Trophoblast cell (in vitro differentiated cells and primary cell): ENCODE results near the gene RET.

Experiments used
- DNase-seq, 2 donors: peaks; one replicate each; pipeline ENCODE4 v3.0.0-alpha.2; 2016
- H2AFZ ChIP-seq: 2 replicates; pipeline ENCODE4 v1.6.1; 2013; ENCODE audit warnings: low read length, moderate library complexity, mild to moderate bottlenecking; ENCODE audit not compliant: insufficient read depth, poor library complexity
- H2AK5ac ChIP-seq: 2 replicates; pipeline ENCODE4 v1.6.1; 2013; ENCODE audit warnings: mild to moderate bottlenecking, low read length
- H2BK120ac ChIP-seq: 2 replicates; pipeline ENCODE4 v1.6.1; 2013; ENCODE audit warnings: low read length, mild to moderate bottlenecking, moderate library complexity; ENCODE audit not compliant: insufficient read depth, poor library complexity
- H2BK12ac ChIP-seq: 2 replicates; pipeline ENCODE4 v1.6.1; 2013; ENCODE audit warnings: mild to moderate bottlenecking, low read length, moderate library complexity
- H2BK5ac ChIP-seq: 2 replicates; pipeline ENCODE4 v1.6.1; 2013; ENCODE audit warnings: low read length, low read depth, moderate library complexity, mild to moderate bottlenecking; ENCODE audit not compliant: poor library complexity
- H3K14ac ChIP-seq: 2 replicates; pipeline ENCODE4 v1.6.1; 2013; ENCODE audit warnings: mild to moderate bottlenecking, low read length
- H3K18ac ChIP-seq: 2 replicates; pipeline ENCODE4 v1.6.1; 2013; ENCODE audit warnings: mild to moderate bottlenecking, low read length
- H3K23ac ChIP-seq: 2 replicates; pipeline ENCODE4 v1.6.1; 2013; ENCODE audit warnings: low read length
- H3K27ac ChIP-seq: 2 replicates; pipeline ENCODE4 v1.5.1; 2013; ENCODE audit warnings: low read depth, mild to moderate bottlenecking, inconsistent platforms, low read length, moderate library complexity
- H3K27me3 ChIP-seq: 2 replicates; pipeline ENCODE4 v1.6.1; 2013; ENCODE audit warnings: inconsistent platforms, mild to moderate bottlenecking, low read length, moderate library complexity; ENCODE audit not compliant: insufficient read depth
- H3K36me3 ChIP-seq, 2 experiments: 1 replicate in 1 of 2; 2 replicates in 1 of 2; pipeline ENCODE4 v1.6.1; 2013; ENCODE audit warnings: low read length in 2 of 2, mild to moderate bottlenecking in 2 of 2, moderate library complexity in 1 of 2; ENCODE audit not compliant: insufficient read depth in 2 of 2, control insufficient read depth in 1 of 2
- H3K4ac ChIP-seq: 2 replicates; pipeline ENCODE4 v1.6.1; 2013; ENCODE audit warnings: low read depth, mild to moderate bottlenecking, low read length, moderate library complexity
- H3K4me1 ChIP-seq, 2 experiments: 1 replicate in 1 of 2; 2 replicates in 1 of 2; pipeline ENCODE4 v1.6.1; 2013; ENCODE audit warnings: low read length in 2 of 2, mild to moderate bottlenecking in 2 of 2, moderate library complexity in 1 of 2; ENCODE audit not compliant: insufficient read depth in 2 of 2, control insufficient read depth in 1 of 2
- H3K4me2 ChIP-seq: 2 replicates; pipeline ENCODE4 v1.6.1; 2013; ENCODE audit warnings: inconsistent platforms, mild to moderate bottlenecking, low read length, moderate library complexity
- H3K4me3 ChIP-seq: 2 replicates; pipeline ENCODE4 v1.5.1; 2013; ENCODE audit warnings: mild to moderate bottlenecking, low read depth, low read length, inconsistent platforms
- H3K79me1 ChIP-seq: one replicate; pipeline ENCODE4 v1.6.1; 2013; ENCODE audit warnings: low read length
- H3K79me2 ChIP-seq: 2 replicates; pipeline ENCODE4 v1.6.1; 2013; ENCODE audit warnings: low read length, mild to moderate bottlenecking; ENCODE audit not compliant: control insufficient read depth, insufficient read depth, poor library complexity
- H3K9ac ChIP-seq: 2 replicates; pipeline ENCODE4 v1.6.1; 2013; ENCODE audit warnings: mild to moderate bottlenecking, low read length
- H3K9me3 ChIP-seq: 2 replicates; pipeline ENCODE4 v1.6.1; 2013; ENCODE audit warnings: low read depth, mild to moderate bottlenecking, control low read depth, inconsistent platforms, low read length; ENCODE audit not compliant: insufficient read depth
- H4K12ac ChIP-seq: 2 replicates; pipeline ENCODE4 v1.6.1; 2013; ENCODE audit warnings: low read depth, mild to moderate bottlenecking, low read length, moderate library complexity
- H4K8ac ChIP-seq: 2 replicates; pipeline ENCODE4 v1.6.1; 2013; ENCODE audit warnings: low read depth, mild to moderate bottlenecking, low read length, moderate library complexity
- H4K91ac ChIP-seq: one replicate; pipeline ENCODE4 v1.6.1; 2013; ENCODE audit warnings: low read depth, mild to moderate bottlenecking, low read length, moderate library complexity
- WGBS: extraction: QIAGEN DNeasy Blood & Tissue Kit; methylation state at CpG from one replicate; pipeline ENCODE4 v1.1.7; 2013; ENCODE audit warnings: missing lambda C conversion rate; ENCODE audit not compliant: insufficient read length, insufficient coverage; ENCODE audit errors: extremely low coverage; 5-methylcytosine and 5-hydroxymethylcytosine counted together

The RET gene

DNA sequence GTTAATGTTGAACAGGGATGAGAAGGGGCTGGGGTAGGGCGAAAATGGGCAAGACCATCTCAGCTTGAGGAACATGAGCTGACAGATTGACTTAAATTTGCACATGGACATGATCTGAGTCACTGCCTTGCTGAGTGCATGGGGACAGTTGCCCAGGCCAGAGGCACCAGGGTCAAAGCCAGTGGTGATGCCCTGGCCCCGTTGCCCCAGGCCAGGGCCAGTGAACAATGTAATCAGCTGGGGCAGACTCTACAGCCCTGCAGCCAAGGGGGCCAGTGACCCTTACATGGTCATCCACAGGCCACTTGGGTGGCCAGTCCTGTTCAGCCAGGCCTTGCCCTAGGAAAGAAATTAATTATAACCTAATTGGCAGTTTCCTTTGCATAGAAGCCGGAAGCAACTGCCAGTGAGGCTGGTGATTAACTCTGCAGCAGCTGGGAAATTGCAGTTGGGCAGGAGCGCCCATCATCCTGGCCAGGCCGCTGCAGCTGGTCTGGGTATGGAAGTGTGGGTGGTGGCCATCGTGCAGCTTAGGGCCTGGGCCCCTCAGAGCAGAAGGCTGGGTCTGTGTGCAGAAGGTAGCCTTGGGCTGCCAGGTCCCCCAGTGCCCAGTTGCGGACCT is 9.6 kb downstream of the RET start:
- Histone ChIP-seq H2AK5ac (no peak overlapping the region), H3K14ac (no peak overlapping the region), H3K36me3 (no peaks in the 10 kb centered on the region), H3K9me3 (peaks cover 8% of the 10 kb centered on the region), H4K12ac (no peak overlapping the region), H2BK12ac (no peak overlapping the region), H3K4ac (no peak overlapping the region), H4K8ac (no peak overlapping the region), H3K79me1 (no peaks in the 10 kb centered on the region), H2BK120ac (no peak overlapping the region), H3K18ac (no peak overlapping the region), H3K27me3 (no peaks in the 10 kb centered on the region), H2AFZ (no peak overlapping the region), H3K9ac (no peak overlapping the region), H3K79me2 (no peaks in the 10 kb centered on the region), H3K4me3 (no peak overlapping the region), H3K4me2 (no peak overlapping the region), H4K91ac (no peak overlapping the region), H2BK5ac (no peak overlapping the region), H3K27ac (no peak overlapping the region), H3K4me1 (peaks cover 0 to 3% of the 10 kb centered on the region in 2 experiments), H3K23ac (no peak overlapping the region)
- no CpG with 5 or more reads among the region's 7 CpGs for WGBS
- DNase-seq: no peak

DNA sequence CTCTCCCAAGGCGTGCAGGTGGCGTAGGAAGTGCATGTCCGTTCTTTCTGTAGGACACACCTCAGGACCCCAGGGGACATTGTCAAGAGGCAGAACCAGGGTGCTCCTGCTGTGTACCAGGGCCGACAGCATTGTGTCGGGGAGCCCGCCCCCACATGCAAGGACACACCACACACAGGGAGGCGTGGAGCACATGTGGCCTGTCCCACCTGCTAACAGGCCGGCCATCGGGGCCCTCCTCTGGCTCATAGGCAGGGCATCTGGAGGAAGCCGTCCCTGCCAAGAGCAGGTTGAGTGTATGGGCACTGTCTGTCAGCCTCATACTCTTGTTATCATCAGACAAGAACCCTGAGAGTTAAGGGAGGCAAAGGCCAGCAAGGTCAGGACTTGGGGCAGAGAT is 12.7 kb downstream of the RET start:
- H3K14ac ChIP-seq: no peak overlapping the region
- no peak overlapping the region for H4K8ac ChIP-seq
- no peak overlapping the region for H3K4me3 ChIP-seq
- no peak overlapping the region for H3K9ac ChIP-seq
- no peak overlapping the region for H3K23ac ChIP-seq
- no peak overlapping the region for H2BK5ac ChIP-seq
- H2BK120ac ChIP-seq: no peak overlapping the region
- H3K79me1 ChIP-seq: no peaks in the 10 kb centered on the region
- no peak overlapping the region for H3K18ac ChIP-seq
- no peaks in the 10 kb centered on the region for H3K36me3 ChIP-seq
- H4K91ac ChIP-seq: no peak overlapping the region
- H2AFZ ChIP-seq: no peak overlapping the region
- peaks cover 0 to 3% of the 10 kb centered on the region in 2 experiments for H3K4me1 ChIP-seq
- no peaks in the 10 kb centered on the region for H3K27me3 ChIP-seq
- no peak overlapping the region for H3K4me2 ChIP-seq
- no peak overlapping the region for H3K4ac ChIP-seq
- H2BK12ac ChIP-seq: no peak overlapping the region
- H2AK5ac ChIP-seq: no peak overlapping the region
- no peak overlapping the region for H3K27ac ChIP-seq
- H3K9me3 ChIP-seq: peaks cover 8% of the 10 kb centered on the region
- DNase-seq: no peak
- no peak overlapping the region for H4K12ac ChIP-seq
- no peaks in the 10 kb centered on the region for H3K79me2 ChIP-seq
- no CpG with 5 or more reads among the region's 10 CpGs for WGBS

DNA sequence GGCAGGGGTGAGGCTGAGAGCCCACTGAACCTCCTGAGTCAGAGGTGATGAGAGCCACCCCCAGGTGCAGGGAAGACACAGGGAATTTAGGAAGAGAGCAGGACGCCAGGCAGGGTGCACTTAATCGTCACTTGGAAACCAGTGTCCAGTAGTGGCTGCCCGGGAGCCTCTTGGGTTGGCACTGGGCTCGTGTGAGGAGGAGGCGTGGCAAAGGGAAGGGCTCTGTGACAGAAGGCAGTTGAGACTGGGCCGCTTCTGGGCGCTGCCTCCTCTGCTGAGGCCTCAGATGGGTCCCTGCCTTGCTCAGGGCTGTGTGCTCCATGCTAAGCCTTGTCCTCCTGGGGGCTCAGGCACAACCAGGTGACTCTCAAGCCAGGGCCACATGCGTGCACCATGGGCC is 13.3 kb downstream of the RET start:
- no peak overlapping the region for H3K4ac ChIP-seq
- no peaks in the 10 kb centered on the region for H3K4me1 ChIP-seq
- no peak overlapping the region for H2BK5ac ChIP-seq

DNA sequence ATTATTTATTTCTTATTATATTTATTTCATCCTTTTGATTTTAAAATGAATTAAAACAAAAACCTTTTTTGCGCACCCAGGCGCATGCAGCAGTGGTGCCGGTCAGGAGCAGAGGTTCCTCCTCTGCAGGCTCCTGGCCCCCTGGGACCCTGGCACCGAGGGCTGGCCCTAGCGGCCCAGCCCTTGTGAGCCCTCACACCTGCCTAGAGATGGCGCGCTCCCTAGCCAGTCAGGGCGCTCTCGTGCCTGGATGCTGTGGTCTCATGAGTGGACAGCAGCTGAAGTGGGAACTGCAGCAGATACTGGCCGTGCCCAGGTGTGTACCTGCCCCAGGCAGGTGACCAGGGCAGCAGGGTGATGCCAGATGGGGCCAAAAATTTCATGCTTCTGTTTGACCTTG is 13.8 kb downstream of the RET start:
- peaks cover 8% of the 10 kb centered on the region for H3K9me3 ChIP-seq
- H2BK12ac ChIP-seq: no peak overlapping the region
- H2BK5ac ChIP-seq: no peak overlapping the region
- no peak overlapping the region for H4K8ac ChIP-seq
- H3K36me3 ChIP-seq: no peaks in the 10 kb centered on the region
- H3K9ac ChIP-seq: no peak overlapping the region
- H3K79me2 ChIP-seq: no peaks in the 10 kb centered on the region
- no peak overlapping the region for H2AK5ac ChIP-seq
- no peak overlapping the region for H2AFZ ChIP-seq
- H3K27ac ChIP-seq: no peak overlapping the region
- no peaks in the 10 kb centered on the region for H3K4me1 ChIP-seq
- no peak overlapping the region for H2BK120ac ChIP-seq
- no peaks in the 10 kb centered on the region for H3K79me1 ChIP-seq
- H3K23ac ChIP-seq: no peak overlapping the region
- no peak overlapping the region for H3K4ac ChIP-seq
- H3K4me2 ChIP-seq: no peak overlapping the region
- DNase-seq: no peak
- H3K14ac ChIP-seq: no peak overlapping the region
- H4K12ac ChIP-seq: no peak overlapping the region
- no peak overlapping the region for H3K4me3 ChIP-seq
- no CpG with 5 or more reads among the region's 10 CpGs for WGBS
- H3K27me3 ChIP-seq: no peaks in the 10 kb centered on the region
- H3K18ac ChIP-seq: no peak overlapping the region
- no peak overlapping the region for H4K91ac ChIP-seq

More for the DNA sequence above, 13.3 kb downstream of the RET start:
- WGBS: no CpG with 5 or more reads among the region's 8 CpGs
- DNase-seq: no peak
- Histone ChIP-seq H3K79me1 (no peaks in the 10 kb centered on the region), H3K79me2 (no peaks in the 10 kb centered on the region), H3K27ac (no peak overlapping the region), H2BK12ac (no peak overlapping the region), H3K36me3 (no peaks in the 10 kb centered on the region), H4K8ac (no peak overlapping the region), H4K91ac (no peak overlapping the region), H3K23ac (no peak overlapping the region), H3K9me3 (peaks cover 8% of the 10 kb centered on the region), H3K18ac (no peak overlapping the region), H2AFZ (no peak overlapping the region), H2AK5ac (no peak overlapping the region), H3K4me2 (no peak overlapping the region), H3K27me3 (no peaks in the 10 kb centered on the region), H4K12ac (no peak overlapping the region), H3K9ac (no peak overlapping the region), H2BK120ac (no peak overlapping the region), H3K4me3 (no peak overlapping the region), H3K14ac (no peak overlapping the region)
